Measurements from ENCODE around the gene SMIM5.

Gene SMIM5

GRCh38 chr17:75640556-75641119 lies 7.4 kb downstream of the SMIM5 start:
- DNase-seq (ENCODE audit: low spot score) = no peak

GRCh38 chr17:75641343-75641742 lies 8.1 kb downstream of the SMIM5 start:
- DNase-seq (ENCODE audit: low spot score) = no peak

GRCh38 chr17:75642182-75642783 lies 9.0 kb downstream of the SMIM5 start:
- no peak for DNase-seq (ENCODE audit: low spot score)

DNA sequence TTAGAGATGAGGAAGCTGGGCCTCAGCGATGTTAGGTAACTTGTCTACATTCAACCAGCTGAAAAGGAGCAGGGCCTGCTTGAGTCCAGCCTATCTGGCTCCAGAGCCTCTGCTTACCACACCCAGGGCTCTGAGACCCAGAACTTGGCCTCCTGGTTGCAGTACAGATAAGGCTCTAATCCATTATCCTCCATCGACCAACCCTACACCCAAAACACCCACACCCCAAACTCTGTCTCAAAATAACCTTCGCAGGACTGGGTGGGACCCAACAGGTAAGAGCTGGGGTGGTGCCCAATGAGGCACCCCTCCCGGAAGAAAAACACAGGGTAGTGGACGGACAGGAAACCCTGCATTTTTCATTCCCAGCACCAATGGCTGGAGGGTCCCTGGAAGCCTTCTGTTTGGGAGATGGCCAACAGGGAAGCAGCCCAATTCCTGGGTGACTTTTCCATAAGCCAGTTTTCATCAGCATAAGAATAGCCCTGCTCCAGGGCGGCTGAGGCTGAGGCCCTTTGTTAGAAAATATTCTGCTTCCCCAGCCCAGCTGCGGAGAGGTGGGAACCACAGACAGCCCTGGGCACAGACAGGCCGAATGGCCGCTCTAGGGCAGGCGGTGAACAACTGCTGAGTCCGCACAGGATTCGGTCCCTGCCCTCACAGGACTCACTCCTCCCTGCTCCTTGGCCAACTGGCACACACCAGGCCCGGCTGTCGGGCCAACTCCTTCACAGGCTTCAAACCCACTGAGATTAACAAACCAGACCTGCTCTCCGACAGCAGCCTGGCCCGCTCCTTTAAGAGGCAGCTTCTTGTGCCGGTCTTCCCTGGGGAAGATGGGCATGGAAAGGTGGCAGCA lies 9.8 kb downstream of the SMIM5 start:
- no peak for DNase-seq (ENCODE audit: low spot score)

DNA sequence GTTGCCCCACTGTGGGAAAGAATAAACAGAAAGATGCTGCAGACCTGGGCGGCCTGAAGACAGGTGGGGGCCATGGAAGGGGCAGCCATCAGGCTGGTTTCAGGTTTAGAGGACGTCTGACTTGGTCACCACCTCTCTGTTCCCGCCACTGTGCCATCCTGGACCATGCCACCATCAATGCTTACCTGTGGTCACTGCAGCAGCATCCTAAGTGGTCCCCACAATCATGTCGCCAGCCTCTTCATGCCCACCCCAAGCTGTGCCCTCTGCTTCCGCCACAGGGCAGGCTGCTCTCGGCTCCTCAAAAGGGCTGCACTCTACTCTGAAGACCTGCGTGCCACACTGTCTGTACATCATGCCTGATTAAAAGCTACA lies 10.4 kb downstream of the SMIM5 start:
- no peak for DNase-seq (ENCODE audit: low spot score)

- peak; percentile 34 for DNase-seq (ENCODE audit: low spot score)
Measured at GRCh38 chr17:75645501-75645888, 12.3 kb downstream of the SMIM5 start.

GRCh38 chr17:75645889-75646637 lies 12.8 kb downstream of the SMIM5 start:
- DNase-seq (ENCODE audit: low spot score) = peak; percentile 86

DNA sequence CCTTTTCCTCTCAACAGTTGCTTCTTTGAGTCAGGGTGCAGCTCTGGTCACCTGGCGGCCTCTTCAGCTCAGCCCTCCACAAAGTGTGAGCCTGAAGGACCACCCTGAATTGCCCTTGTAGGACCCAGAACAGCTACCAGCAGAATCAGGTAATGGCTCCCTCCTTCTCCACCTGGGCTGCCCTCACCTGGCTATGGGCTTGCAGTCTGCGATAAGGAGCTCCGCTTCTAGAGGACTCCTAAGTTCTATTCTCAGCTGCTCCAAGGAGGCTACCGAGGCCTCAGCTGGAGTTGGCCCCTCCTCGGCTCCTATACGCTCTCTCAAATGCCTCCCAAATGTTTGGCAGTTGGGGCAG lies 13.4 kb downstream of the SMIM5 start:
- no peak for DNase-seq (ENCODE audit: low spot score)

DNA sequence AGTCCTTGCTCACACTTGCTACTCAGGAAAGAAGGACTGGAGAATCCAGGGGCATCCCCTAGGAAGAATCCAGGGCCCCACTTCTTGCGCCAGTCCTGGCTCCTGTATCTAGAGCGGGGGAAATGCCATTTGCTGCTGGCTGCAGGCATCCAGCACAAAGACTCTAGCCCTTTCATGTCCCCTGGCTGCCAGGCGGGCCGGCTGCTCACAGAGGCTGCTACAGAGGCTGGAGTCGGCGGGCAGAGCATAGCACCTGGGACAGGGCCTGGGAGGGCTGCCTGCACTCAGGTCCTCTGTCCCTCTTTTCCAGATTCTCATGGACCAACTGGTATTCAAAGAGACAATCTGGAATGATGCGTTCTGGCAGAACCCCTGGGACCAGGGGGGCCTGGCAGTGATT lies 13.8 kb downstream of the SMIM5 start:
- DNase-seq (ENCODE audit: low spot score) = no peak

DNA sequence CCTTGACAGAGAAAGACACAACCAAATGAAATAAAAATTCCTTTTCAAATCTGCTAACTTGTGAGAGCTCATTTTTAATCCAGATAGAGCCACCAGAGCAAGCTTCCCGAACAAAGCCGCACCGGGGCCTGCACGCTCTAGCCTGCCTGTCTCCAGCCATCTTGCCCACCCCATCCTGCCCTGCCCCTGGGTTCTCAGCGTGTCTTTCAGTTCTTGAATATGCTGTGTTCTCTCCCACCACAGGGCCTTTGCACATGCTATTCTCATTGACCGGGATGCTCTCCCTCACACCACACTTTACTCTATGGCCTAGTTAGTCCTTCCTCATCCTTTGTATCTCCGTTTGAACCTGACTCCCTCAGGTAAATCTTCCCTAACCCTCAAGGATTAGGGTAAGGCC lies 14.7 kb downstream of the SMIM5 start:
- DNase-seq (ENCODE audit: low spot score) = no peak

DNA sequence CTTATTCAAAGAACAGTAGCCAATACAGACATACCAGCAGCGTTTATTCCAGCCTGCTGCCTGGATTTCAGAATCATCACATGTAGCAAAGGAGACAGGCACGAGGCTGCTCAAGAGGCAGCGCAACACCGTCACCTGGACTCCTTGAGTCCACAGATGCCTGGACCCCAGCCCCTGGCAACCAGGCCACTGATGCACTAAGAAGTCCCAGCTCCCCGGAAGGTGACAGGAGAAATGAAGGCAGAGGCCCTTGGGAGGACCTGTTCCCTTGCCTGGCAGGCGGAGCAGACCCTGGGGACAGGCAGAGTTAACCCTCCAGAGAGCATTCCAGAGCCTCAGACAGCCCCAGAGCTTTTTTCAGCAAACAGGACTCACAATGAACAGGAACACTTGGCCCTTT lies 16.5 kb downstream of the SMIM5 start:
- no peak for DNase-seq (ENCODE audit: low spot score)

- DNase-seq (ENCODE audit: low spot score) = no peak
Measured at GRCh38 chr17:75650874-75651273, 17.6 kb downstream of the SMIM5 start.

GRCh38 chr17:75652341-75652740 lies 19.1 kb downstream of the SMIM5 start:
- no peak for DNase-seq (ENCODE audit: low spot score)

DNA sequence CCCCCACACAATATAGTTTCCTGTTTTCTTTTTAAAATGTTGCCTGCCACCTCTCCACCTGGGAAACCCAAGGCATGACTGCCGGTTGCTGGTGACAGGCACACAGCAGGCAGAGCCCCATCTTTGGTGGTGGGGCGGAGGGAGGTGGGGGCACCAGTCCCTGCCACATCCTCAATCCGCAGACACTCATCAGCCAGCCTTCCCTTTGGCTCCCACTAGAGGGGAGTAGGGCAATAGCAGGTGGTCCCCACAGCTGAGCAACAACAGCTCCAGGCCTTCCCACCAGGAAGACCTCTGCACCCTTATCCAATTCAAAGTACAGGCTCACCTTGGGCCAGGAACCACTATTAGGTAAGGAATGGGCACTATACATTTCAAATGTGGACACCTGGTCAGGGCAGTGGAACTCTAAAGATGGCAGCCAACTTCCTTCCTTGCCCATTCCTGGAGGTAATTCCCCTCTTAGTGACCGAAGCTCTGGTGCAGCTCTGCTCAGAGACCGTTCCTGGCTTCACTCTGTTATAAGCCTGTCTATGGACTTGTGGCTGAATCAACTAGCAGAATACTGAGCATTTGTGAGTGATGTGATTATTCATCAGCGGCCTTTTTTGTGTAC lies 19.8 kb downstream of the SMIM5 start:
- DNase-seq (ENCODE audit: low spot score) = no peak

- DNase-seq (ENCODE audit: low spot score) = peak; percentile 34
Measured at GRCh38 chr17:75654176-75654575, 20.9 kb downstream of the SMIM5 start.

DNA sequence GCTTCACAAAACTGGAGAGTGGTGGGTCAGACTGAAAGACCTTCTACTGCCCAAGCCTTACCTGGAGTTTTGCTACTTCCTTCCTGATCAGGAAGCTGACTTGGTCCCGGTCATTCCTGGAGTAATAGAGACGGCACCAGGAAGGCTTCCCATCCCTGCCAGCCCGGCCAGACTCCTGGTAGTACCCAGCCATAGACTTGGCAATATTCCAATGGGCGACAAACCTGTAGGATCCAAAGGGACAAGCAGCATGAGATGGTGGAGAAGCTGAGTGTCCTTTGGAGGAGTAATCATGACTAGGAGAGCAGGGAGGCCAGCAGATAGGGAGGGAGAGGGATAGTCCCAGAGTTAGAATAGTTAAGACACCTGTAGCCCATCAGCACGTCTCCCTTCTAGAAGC lies 25.0 kb downstream of the SMIM5 start:
- no peak for DNase-seq (ENCODE audit: low spot score)

- no peak for DNase-seq (ENCODE audit: low spot score)
Measured at GRCh38 chr17:75661531-75661930, 28.3 kb downstream of the SMIM5 start.

DNA sequence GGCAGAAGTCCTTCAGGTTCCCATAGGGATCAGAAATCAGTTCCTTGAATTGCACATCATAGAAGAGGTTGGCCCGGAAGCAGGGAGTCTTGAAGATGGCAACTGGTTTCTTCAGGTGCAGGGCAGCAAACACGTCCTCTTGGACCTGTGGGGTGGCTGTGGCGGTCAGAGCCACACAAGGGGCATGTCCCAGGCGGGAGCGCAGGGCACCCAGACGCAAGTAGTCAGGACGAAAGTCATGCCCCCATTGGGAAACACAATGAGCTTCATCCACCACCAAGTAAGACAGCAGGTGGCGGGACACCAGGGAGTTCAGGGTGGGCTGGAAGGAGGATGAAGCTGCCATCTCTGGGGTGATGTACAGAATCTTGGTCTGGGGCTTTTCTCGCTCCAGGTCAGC lies 29.3 kb downstream of the SMIM5 start:
- DNase-seq (ENCODE audit: low spot score) = no peak

- DNase-seq (ENCODE audit: low spot score) = no peak
Measured at GRCh38 chr17:75664099-75664549, 30.9 kb downstream of the SMIM5 start.

DNA sequence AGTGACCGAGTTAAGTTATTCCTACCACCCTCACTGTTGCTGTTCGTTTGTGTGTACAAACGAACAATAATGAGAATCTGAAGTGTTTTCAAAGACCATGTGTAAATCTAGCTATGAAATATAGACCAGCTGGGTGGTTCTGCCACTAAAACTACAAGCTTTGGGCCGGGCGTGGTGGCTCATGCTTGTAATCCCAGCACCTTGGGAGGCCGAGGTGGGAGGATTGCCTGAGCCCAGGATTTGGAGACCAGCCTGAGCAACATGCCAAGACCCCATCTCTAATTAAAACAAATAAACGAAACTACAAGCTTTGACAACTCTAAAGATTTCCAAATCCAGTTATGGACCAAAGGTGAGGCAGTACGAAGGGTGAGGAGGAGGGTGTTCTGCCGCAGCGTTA lies 32.7 kb downstream of the SMIM5 start:
- no peak for DNase-seq (ENCODE audit: low spot score)

DNA sequence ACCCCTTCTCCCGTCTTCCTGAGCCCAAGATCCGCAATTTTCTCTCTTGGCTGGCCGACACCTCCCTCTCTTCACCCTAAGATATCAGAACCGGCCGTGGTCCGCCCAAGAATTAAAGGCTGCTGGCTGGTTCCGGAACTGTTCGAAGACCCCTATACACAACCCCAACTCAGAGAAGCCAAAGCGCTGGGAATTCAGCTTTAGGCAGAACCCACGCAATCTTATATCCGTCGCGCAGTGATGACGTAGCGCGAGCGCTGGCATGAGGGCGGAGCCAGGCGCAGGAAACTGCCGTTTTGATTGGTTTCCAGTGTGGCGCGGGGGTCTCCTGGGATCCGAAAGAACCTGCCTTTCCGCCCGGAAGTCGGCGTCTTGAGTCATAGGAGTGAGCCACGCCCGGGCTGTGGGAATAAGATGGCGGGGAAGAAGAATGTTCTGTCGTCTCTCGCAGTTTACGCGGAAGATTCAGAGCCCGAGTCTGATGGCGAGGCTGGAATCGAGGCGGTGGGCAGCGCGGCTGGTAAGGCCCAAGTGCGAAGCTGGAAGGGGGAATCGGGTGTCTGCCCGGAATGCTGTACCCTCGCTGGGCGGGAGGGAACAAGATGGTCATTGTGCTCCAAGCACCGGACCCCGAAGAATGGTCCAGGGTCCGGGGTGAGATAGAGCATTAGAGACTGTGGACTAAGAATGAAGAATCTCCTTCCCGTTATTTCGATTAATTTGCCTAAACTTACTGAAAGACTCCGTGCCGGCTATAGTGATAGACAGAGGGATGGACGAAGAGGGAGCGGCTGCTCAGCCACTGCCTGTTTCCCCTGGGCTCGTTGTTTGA lies 33.9 kb downstream of the SMIM5 start, which contains the start of the genes RECQL5 and SAP30BP:
Gene RECQL5, minus strand, starts transcription at position 196 of the 832 bp plus-strand sequence. CDS start 597 bp downstream, outside the sequence.
Gene SAP30BP, plus strand, starts transcription at position 380 of the 832 bp plus-strand sequence. Its CDS starts 35 bp downstream, at position 415.
- DNase-seq (ENCODE audit: low spot score) = peak; percentile 97
